ENCODE measurements around the gene AFAP1.
"Not testable (repeated sequence)": the region's sequence is repeated elsewhere in the genome, so short reads cannot be mapped to it uniquely, and the experiment has no call there.

The AFAP1 gene

GRCh38 chr4:7922466-7922865, 17.2 kb downstream of the AFAP1 start:
- TF ChIP-seq CTCF (IDR thresholded peaks at IDR 0.05; ENCODE audit: extremely low read depth, missing control alignments) = no peak
- DNase-seq (ENCODE audit: low spot score) = no peak

GRCh38 chr4:7918981-7919380, 20.7 kb downstream of the AFAP1 start:
- DNase-seq (ENCODE audit: low spot score) = no peak
- no peak for TF ChIP-seq CTCF (IDR thresholded peaks at IDR 0.05; ENCODE audit: extremely low read depth, missing control alignments)

GRCh38 chr4:7918187-7918586, 21.5 kb downstream of the AFAP1 start:
- DNase-seq (ENCODE audit: low spot score) = not testable (repeated sequence)

GRCh38 chr4:7917669-7918068, 22.0 kb downstream of the AFAP1 start:
- TF ChIP-seq CTCF (IDR thresholded peaks at IDR 0.05; ENCODE audit: extremely low read depth, missing control alignments) = no peak
- DNase-seq (ENCODE audit: low spot score) = no peak

- no peak for TF ChIP-seq CTCF (IDR thresholded peaks at IDR 0.05; ENCODE audit: extremely low read depth, missing control alignments)
- no peak for DNase-seq (ENCODE audit: low spot score)
These were observed 23.8 kb downstream of the AFAP1 start for GRCh38 chr4:7915875-7916242.

GRCh38 chr4:7912826-7913225, 26.8 kb downstream of the AFAP1 start:
- no peak for DNase-seq (ENCODE audit: low spot score)
- TF ChIP-seq CTCF (IDR thresholded peaks at IDR 0.05; ENCODE audit: extremely low read depth, missing control alignments) = no peak

- DNase-seq (ENCODE audit: low spot score) = no peak
- TF ChIP-seq CTCF (IDR thresholded peaks at IDR 0.05; ENCODE audit: extremely low read depth, missing control alignments) = no peak
These were observed 28.6 kb downstream of the AFAP1 start for GRCh38 chr4:7910952-7911578.

GRCh38 chr4:7910263-7910896, 29.3 kb downstream of the AFAP1 start:
- DNase-seq (ENCODE audit: low spot score) = no peak
- TF ChIP-seq CTCF (IDR thresholded peaks at IDR 0.05; ENCODE audit: extremely low read depth, missing control alignments) = no peak
